GM19099 (cell line): ENCODE results near the gene MRPS35.

Experiments
- POLR2A ChIP-seq: IDR thresholded peaks from 3 replicates; pipeline ENCODE4 v1.6.1; 2011; ENCODE audit warnings: low read depth; ENCODE audit not compliant: insufficient read length; ENCODE audit errors: extremely low read depth

MRPS35 gene

DNA sequence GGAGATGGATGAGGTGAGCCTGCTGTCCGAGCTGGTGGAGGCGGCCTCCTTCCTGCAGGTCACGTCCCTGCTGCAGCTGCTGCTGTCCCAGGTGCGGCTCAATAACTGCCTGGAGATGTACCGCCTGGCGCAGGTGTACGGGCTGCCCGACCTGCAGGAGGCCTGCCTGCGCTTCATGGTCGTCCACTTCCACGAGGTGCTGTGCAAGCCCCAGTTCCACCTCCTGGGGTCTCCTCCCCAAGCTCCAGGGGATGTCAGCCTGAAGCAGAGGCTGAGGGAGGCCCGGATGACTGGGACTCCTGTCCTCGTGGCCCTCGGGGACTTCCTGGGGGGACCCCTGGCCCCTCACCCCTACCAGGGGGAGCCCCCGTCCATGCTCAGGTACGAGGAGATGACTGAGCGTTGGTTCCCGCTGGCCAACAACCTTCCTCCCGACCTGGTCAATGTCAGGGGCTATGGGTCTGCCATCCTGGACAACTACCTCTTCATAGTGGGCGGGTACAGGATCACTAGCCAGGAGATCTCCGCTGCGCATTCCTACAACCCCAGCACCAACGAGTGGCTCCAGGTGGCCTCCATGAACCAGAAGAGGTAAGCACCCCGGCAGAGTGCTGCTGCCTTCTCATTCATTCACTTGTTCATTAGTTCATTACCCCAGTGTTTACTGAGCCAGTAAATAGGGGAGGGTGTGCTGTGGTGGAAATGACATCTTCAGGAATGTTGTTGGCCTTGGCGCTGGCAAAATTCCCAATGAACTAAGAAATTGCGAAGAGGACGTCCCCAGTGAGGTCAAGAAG is 70.2 kb downstream of the MRPS35 start:
- no peak for TF ChIP-seq POLR2A

DNA sequence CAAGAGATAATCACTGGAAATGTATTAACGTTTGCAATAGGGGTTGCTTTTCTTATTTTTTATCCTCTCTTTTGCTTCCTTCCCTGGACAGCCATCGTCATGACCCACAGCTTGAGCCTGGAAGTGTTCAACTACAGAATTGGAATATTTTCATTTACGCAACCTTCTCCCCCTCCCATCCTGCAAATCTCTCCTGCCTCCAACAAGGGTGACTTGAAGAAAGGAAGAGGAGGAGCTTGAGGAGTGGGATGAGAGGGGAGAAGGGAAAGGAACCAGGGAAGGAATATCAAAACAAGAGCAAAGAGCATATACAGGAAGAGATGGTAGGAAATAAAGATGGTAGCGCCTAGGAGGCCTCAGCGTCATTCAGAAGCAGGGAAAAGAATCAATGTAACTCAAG is 71.0 kb downstream of the MRPS35 start:
- no peak for TF ChIP-seq POLR2A

DNA sequence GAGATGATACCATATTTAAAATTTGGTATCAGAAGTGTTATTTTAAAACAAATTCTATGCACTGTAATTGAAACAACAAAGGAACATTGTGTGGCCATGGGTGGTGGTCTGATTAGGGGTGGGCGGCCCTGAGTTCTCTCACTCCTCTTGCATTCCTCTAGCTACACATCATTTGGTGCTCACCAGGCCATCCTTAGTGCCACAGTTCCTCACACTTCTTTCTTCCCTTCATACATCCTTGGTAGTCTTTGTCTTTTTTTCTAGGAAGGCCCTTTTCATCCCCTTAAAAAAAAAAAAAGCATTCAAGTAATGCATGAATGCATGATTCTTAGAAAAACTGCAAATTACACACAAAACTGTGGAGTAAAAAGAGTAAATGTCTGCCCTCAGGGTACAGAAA is 71.8 kb downstream of the MRPS35 start:
- no peak for TF ChIP-seq POLR2A

GRCh38 chr12:27785882-27786570 is 75.4 kb downstream of the MRPS35 start:
- no peak for TF ChIP-seq POLR2A

DNA sequence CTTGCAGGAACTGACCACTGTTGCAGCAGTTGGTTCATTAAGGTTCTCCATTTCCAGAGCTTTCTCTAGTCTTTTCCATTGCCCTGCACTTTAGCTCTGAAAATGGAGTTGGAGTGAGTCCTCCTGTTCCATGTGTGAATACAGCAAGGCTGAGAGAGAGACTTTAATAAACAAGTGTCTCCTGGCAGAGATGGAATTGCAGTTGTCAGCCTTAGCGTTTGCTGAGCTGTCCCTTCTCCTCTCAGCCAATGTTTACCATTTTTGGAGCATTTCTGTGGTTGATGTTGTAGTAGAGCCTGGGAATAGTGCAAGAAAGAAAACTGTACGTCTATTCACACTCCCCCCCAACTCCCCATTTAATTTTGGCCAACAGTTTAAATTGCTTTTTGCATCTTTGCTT is 76.9 kb downstream of the MRPS35 start:
- TF ChIP-seq POLR2A, result no peak

- no peak for TF ChIP-seq POLR2A
Measured at GRCh38 chr12:27790179-27790578, 79.5 kb downstream of the MRPS35 start.

- TF ChIP-seq POLR2A, result no peak
Measured at GRCh38 chr12:27794818-27795584, 84.4 kb downstream of the MRPS35 start.

DNA sequence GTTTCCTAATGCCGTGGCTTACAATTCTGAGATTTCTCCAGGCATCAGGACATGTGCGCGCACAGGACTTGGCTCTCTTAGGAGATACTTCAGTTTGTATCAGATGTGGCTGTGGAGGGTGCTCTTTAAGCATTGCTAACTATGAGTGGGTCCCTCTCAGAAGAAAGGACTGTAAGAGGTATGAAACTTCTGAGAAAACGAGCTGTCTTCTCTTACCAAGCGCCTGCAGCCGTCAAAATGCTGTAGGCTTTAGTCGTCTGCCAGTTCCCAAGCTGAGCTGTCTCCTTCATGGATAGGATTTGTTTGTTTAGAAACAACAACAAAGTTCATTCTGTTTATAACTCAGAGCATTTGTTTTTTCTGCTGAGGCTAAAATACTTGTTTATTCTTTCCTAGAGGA is 85.5 kb downstream of the MRPS35 start:
- no peak for TF ChIP-seq POLR2A

DNA sequence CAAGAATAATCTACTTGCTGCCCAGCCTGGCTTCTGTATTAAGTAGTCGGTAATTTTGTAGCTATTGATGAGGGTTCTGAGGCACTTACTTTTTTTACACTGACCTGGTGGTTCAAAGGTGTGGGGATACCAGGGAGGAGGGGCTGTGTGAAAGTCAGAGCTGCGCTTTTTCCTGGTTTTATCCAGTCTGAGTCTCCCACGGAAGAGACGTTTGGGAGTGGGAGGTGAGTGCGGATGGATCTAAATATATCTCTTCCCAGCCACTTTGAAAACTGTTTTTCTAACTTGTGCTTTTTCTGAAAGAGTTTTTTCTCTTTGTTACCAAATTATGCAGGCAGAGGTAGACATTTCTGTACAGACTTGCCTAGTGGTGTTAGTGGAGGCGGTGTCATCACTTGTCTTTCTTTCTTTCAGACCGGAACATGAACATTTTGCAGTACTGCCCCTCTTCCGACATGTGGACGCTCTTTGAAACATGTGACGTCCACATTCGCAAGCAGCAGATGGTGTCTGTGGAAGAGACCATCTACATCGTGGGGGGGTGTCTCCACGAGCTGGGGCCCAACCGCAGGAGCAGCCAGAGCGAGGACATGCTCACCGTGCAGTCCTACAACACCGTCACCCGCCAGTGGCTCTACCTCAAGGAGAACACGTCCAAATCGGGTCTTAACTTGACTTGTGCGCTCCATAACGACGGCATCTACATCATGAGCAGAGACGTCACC is 86.8 kb downstream of the MRPS35 start:
- no peak for TF ChIP-seq POLR2A

DNA sequence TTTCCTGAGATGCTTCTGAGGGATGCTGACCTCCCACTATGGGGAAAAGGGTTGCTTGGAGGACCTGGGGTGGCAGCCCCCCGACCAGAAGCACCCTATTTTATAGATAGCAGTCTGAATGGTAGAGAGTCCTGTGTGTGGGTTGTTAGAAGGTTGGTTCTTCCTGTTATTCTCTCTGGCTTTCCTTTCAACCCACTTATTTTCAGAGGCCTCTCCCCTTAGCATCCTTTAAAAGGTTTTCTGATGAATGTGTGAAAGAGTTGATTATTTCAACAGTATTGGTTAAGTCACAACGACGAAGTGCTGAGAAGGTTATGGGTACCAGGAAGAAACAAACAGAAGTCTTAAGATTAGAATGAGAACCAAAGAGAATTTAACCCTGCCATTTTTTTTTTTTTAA is 90.2 kb downstream of the MRPS35 start:
- no peak for TF ChIP-seq POLR2A

- TF ChIP-seq POLR2A, result no peak
Measured at GRCh38 chr12:27801630-27802029, 91.0 kb downstream of the MRPS35 start.

- TF ChIP-seq POLR2A, result no peak
Measured at GRCh38 chr12:27802511-27802910, 91.9 kb downstream of the MRPS35 start.

DNA sequence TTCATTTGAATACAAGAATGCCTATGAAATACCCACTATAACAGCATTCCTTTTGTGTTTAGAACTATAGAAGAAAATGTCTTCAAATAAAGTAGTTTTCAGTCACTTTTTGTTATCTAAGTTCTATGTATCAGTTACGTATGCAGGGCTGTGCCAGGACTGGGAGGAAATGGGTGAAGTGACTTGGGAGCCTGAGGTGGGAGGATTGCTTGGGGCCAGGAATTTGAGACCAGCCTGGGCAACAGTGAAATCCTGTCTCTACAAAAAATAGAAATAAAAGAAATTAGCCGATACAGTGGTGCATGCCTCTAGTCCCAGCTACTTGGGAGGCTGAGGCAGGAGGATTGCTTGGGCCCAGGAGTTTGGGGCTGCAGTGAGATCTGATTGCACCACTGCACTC is 92.3 kb downstream of the MRPS35 start:
- no peak for TF ChIP-seq POLR2A

DNA sequence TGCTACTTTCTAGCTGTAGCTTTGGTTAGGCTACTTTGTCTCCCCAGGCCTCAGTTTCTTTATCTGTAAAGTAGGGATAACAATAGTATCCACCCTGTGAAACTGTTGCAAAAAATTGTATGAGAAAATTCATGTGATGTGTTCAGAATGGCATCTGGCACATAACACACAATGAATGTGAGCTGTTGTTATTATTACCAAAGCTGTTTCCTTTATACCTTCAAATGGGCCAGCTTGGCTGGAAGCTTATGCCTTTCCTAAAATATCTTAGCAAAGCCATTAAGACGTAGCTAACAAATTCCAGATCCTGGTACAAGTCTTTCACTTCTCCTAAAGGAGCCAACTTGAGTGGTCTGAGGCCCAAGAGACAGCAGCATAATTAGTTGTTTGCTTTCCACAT is 94.6 kb downstream of the MRPS35 start:
- TF ChIP-seq POLR2A, result no peak
